ENCODE data around the gene CFAP97D1. TPM values are rescaled to one million over a fixed set of nuclear protein-coding genes. Genes with fewer than 3 reads are reported as not detected.

The CFAP97D1 gene
- total RNA-seq, 3 donors from 2014 or later (not counting 1 experiment from before 2014, with no cell fraction given) = not detected

- Mint-ChIP-seq H3K4me3 (no peak within 1 kb of the TSS), H3K36me3 (no peaks in the 10 kb centered on the region), H3K4me1 (peaks cover 17 to 30% of the 10 kb centered on the region in 2 donors), H3K9me3 (no peaks in the 10 kb centered on the region), H3K27me3 (ENCODE audit: low read depth in 2 of 2) (peaks cover 32 to 37% of the 10 kb centered on the region in 2 donors), H3K27ac (no peak within 1 kb of the TSS)
- Histone ChIP-seq H3K27ac (ENCODE audit: low read length) (no peak within 1 kb of the TSS), H3K4me1 (ENCODE audit: control insufficient read depth, insufficient read depth, low read length) (peaks cover 51% of the 10 kb centered on the region), H3K27me3 (ENCODE audit: control insufficient read depth, insufficient read depth, low read length) (peaks cover 39% of the 10 kb centered on the region), H3K9me3 (ENCODE audit: control insufficient read depth, insufficient read depth, low read length) (no peaks in the 10 kb centered on the region), H3K36me3 (ENCODE audit: control insufficient read depth, insufficient read depth, low read length) (no peaks in the 10 kb centered on the region), H3K4me3 (ENCODE audit: low read length) (no peak within 1 kb of the TSS)
- no peak for TF ChIP-seq CTCF (IDR thresholded peaks at IDR 0.05)
- ATAC-seq (no peak), DNase-seq (no peak)
- 82% methylated on average over 24 of the region's 24 CpGs for WGBS (ENCODE audit: insufficient coverage)
- intact Hi-C loops (cut with micrococcal nuclease) = no loop called here
These were observed 21.6 kb upstream of the CFAP97D1 start, which contains the start of gene SOST for GRCh38 chr17:43758497-43759174. Gene SOST, minus strand, starts transcription at chr17:43758791. Its CDS starts 50 bp downstream, at chr17:43758741.

GRCh38 chr17:43759836-43760235, 20.4 kb upstream of the CFAP97D1 start:
- no peaks in the 10 kb centered on the region for H3K9me3 Mint-ChIP-seq
- peaks cover 39% of the 10 kb centered on the region for H3K4me1 ChIP-seq (ENCODE audit: control insufficient read depth, insufficient read depth, low read length)
- H3K27me3 ChIP-seq (ENCODE audit: control insufficient read depth, insufficient read depth, low read length) = peaks cover 35% of the 10 kb centered on the region
- H3K36me3 Mint-ChIP-seq = no peaks in the 10 kb centered on the region
- peaks cover 32 to 37% of the 10 kb centered on the region in 2 donors for H3K27me3 Mint-ChIP-seq (ENCODE audit: low read depth in 2 of 2)
- ATAC-seq (no peak), DNase-seq (no peak)
- H3K9me3 ChIP-seq (ENCODE audit: control insufficient read depth, insufficient read depth, low read length) = no peaks in the 10 kb centered on the region
- peaks cover 5 to 18% of the 10 kb centered on the region in 2 donors for H3K4me1 Mint-ChIP-seq
- intact Hi-C loops (cut with micrococcal nuclease) = loop anchor here (1.0 kb wide), 2 partner anchors 66 to 184 kb away; no protein-coding TSS in a partner anchor
- H3K4me3 Mint-ChIP-seq = no peak overlapping the region
- H3K27ac Mint-ChIP-seq = no peak overlapping the region
- 83% methylated on average over 7 of the region's 7 CpGs for WGBS (ENCODE audit: insufficient coverage)
- no peak overlapping the region for H3K27ac ChIP-seq (ENCODE audit: low read length)
- no peak overlapping the region for H3K4me3 ChIP-seq (ENCODE audit: low read length)
- TF ChIP-seq CTCF (IDR thresholded peaks at IDR 0.05) = no peak
- H3K36me3 ChIP-seq (ENCODE audit: control insufficient read depth, insufficient read depth, low read length) = no peaks in the 10 kb centered on the region

- Histone ChIP-seq H3K4me1 (ENCODE audit: control insufficient read depth, insufficient read depth, low read length) (peaks cover 34% of the 10 kb centered on the region), H3K36me3 (ENCODE audit: control insufficient read depth, insufficient read depth, low read length) (no peaks in the 10 kb centered on the region), H3K4me3 (ENCODE audit: low read length) (no peak overlapping the region), H3K27ac (ENCODE audit: low read length) (no peak overlapping the region), H3K27me3 (ENCODE audit: control insufficient read depth, insufficient read depth, low read length) (peaks cover 31% of the 10 kb centered on the region), H3K9me3 (ENCODE audit: control insufficient read depth, insufficient read depth, low read length) (no peaks in the 10 kb centered on the region)
- TF ChIP-seq CTCF (IDR thresholded peaks at IDR 0.05) = peak; percentile 98
- intact Hi-C loops (cut with micrococcal nuclease) = loop anchor here (1.0 kb wide), 2 partner anchors 66 to 184 kb away; no protein-coding TSS in a partner anchor
- H3K27me3 Mint-ChIP-seq (ENCODE audit: low read depth in 2 of 2) = peaks cover 32 to 37% of the 10 kb centered on the region in 2 donors
- no peak overlapping the region for H3K4me3 Mint-ChIP-seq
- no peak overlapping the region for H3K27ac Mint-ChIP-seq
- 20% methylated on average over 10 of the region's 10 CpGs for WGBS (ENCODE audit: insufficient coverage)
- H3K36me3 Mint-ChIP-seq = no peaks in the 10 kb centered on the region
- peaks cover 5 to 17% of the 10 kb centered on the region in 2 donors for H3K4me1 Mint-ChIP-seq
- peak; percentile 92 to 98 (median 98) for ATAC-seq
- DNase-seq = peak; percentile 85 to 93
- H3K9me3 Mint-ChIP-seq = no peaks in the 10 kb centered on the region
These were observed 19.9 kb upstream of the CFAP97D1 start for GRCh38 chr17:43760254-43760852.
